DOHH2 (cell line): ENCODE data around the gene RCAN2.

ENCODE experiments used
- EZH2phosphoT487 ChIP-seq: fragments of 200-600 bp; sonication (generic); IDR thresholded peaks from 2 replicates; pipeline ENCODE4 v1.6.1; 2017; ENCODE audit warnings: borderline replicate concordance, mild to moderate bottlenecking, antibody characterized with exemption, low read length, moderate library complexity, mixed read lengths
- TF ChIP-seq, protein P1 (sequence below): fragments of 200-600 bp; sonication (generic); IDR thresholded peaks from one replicate; pipeline ENCODE4 v1.5.1; 2014; ENCODE audit warnings: antibody characterized with exemption, mild to moderate bottlenecking, low read depth, low read length; ENCODE audit not compliant: poor library complexity, severe bottlenecking

DNA sequence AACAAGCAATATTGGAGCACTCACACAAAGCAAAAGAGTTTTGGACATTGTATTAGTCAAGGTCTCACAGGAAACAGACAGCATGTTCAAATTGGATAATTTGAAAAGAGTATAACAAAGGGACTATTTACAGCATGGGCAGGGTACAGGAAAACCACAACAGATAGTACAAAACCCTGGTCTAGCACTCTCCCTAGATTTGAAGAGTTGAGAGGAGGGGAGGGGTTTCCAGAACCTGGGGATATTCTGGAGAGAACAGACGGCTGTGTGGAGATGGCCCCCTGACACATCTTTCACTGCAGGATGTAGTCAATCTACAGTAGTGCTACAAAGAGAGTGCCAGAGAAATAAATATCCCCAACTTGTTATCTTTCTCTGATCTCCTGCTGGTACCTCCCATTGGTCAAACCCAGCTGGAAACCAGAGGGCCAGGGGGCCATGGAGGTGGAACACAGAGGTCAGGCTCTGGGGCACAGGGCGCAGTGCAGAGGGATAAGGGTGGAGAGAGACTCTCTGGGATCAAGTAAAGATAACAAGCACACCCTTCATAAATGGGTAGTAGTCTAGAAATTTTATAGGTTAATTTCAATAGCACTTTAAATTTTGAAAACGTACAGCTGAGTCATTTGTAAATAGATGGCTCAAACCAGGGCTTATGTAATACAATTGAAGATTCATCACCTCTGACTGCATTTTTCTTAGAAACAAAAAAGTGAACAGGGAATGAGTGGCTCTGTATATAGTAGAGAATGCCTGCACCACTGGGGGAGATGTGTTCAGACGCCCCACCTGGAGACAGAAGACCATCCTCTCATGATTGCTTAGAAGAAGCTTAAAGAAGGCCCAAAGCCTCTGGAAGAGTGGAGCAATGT lies 25.7 kb downstream of the RCAN2 start:
- TF ChIP-seq, protein P1, sequence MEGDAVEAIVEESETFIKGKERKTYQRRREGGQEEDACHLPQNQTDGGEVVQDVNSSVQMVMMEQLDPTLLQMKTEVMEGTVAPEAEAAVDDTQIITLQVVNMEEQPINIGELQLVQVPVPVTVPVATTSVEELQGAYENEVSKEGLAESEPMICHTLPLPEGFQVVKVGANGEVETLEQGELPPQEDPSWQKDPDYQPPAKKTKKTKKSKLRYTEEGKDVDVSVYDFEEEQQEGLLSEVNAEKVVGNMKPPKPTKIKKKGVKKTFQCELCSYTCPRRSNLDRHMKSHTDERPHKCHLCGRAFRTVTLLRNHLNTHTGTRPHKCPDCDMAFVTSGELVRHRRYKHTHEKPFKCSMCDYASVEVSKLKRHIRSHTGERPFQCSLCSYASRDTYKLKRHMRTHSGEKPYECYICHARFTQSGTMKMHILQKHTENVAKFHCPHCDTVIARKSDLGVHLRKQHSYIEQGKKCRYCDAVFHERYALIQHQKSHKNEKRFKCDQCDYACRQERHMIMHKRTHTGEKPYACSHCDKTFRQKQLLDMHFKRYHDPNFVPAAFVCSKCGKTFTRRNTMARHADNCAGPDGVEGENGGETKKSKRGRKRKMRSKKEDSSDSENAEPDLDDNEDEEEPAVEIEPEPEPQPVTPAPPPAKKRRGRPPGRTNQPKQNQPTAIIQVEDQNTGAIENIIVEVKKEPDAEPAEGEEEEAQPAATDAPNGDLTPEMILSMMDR = no peak
- TF ChIP-seq EZH2phosphoT487 = no peak
